H4 (cell line): ENCODE data around the gene GRIN2A. TPM values are rescaled to one million over a fixed set of nuclear protein-coding genes. Genes with fewer than 3 reads are reported as not detected.
A peak's percentile ranks its signal among the peaks of the same experiment; 100 is the strongest.

ENCODE experiments used
- DNase-seq: peaks from one replicate; pipeline ENCODE4 v3.0.0-alpha.2; 2015; ENCODE audit warnings: low spot score
- total RNA-seq: library from RNA; depleted of rRNA; stranded (reverse); fragments of >200 nt; shearing (Covaris generic); gene quantifications from 2 replicates; pipeline ENCODE4 v1.2.3, GENCODE V29; 2014

Gene GRIN2A
- total RNA-seq, 1 experiment from 2014 or later, result 0.17 TPM

DNA sequence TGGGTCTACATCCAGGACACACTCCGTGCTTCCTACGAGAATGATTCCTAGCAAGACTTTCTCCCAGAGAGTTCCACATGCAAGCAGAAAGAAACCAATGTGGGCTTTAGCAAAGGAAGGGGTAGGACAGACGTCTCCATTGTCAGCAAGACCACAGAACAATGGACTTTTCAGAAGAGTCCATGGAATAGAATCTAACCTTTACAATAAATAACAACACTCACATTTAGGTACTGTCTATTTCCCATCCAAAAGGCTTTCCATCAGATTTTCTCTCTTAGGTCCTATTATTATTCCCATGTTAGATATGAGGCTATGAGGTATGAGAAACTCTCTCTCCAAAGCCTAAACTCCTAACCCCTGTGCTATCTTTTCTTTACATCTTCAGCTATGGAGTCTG, 360.9 kb downstream of the GRIN2A start:
- DNase-seq, result no peak

DNA sequence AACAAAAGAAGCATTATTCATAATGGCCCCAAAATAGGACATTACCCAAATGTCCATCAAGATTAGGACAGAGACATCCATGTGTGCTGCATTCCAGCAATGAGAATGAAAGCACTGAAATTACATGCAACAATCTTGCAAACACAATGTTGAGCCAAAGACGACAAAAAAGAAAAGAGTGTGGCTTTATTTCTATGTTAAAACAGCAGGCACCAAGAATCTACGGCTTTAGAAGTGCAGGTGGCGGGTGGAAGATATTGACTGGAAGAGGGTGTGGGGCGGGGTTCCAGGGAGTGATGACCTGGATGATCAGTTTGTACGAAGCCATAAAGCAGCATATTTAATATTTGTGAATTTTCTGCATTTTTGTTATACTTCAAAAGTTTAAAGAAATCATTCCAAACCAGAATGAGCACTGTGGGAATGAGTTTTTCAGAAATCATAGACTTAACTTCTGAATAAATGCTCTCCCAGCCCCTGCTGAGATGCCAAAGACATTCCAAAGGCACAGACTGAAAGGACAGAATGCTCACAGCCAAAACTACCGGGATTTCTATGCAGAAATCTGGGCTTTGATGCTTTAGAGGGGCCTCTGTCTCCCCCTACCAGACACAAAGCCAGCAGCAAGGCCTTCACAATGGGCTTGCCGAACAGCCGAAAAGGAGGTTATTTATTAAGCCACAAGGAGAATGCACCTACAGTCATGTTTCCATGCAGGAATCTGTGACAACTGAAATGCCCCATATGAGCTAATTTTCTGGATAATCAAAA, 361.6 kb downstream of the GRIN2A start:
- DNase-seq, result no peak

DNA sequence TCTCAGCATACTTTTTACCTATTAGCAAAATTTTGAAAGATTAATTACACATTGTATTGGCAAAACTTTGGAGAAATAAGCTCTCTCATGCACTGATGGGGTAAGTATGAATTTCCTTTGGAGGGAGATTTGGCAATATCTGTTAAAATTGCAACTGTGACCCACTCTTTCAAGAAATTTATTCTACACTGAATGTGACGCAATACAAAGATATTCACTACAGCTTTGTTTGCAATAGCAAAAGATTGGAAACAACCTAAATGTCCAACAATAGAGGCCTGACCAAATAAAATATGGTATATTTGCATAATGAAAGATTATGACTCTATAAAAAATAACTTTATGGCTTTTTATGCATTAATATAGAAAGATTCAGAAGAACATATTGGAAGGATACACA, 363.5 kb downstream of the GRIN2A start:
- DNase-seq, result no peak

DNA sequence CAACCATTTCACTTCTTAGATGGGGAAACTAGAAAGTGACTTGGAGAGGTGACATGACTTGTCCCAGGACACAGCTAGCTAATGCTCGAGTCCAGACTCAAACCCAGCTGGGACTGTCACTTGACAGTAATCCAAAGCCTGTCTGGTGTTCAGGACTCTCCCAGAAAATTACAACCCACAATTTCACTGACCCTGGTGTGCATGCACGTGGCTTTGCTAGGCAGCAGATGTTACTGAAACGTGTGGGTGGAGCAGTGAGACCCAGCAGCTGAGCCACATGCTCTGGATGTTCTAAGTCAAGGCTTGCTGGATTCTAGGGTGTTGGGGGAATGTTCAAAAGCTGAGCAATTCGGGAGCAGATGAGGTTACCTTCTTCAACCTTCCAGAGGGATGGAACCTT, 364.6 kb downstream of the GRIN2A start:
- no peak for DNase-seq

DNA sequence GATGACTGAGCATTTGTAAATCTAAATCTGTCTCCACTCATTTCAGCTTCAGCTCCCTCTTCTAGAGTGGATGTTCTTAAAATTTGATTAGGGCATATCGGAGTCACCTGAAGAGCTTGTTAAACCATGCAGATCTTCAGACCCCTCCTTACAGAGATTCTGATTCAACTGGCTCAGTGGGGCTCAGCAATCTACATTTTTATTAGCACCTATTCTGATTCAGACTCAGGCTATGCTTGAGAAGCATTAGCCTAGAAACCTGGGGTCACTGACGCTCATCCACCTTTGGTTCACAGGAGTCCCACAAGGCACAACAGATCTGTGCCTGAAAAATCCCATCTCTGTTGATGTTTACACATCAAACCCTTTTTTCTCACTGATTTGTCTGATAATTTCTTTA, 365.6 kb downstream of the GRIN2A start:
- no peak for DNase-seq

DNA sequence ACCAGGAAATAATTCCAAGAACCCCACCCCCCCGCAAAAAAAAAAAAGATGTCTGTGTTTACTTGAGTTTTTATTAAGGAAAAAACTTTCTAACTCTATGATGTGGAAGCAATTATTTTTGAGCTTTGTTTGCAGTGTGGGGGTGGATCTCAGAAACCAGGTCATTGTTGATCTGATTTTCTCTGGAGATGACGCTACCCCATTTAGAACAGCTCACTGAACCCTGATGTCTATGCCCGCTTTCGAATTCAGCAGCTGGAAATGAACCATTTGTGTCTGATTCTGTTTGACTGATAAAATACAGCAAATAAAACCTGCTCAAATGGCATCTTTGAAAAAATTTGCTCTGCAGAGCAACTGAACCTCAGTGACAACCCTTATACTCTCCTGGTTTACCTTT, 368.6 kb downstream of the GRIN2A start:
- DNase-seq, result no peak

DNA sequence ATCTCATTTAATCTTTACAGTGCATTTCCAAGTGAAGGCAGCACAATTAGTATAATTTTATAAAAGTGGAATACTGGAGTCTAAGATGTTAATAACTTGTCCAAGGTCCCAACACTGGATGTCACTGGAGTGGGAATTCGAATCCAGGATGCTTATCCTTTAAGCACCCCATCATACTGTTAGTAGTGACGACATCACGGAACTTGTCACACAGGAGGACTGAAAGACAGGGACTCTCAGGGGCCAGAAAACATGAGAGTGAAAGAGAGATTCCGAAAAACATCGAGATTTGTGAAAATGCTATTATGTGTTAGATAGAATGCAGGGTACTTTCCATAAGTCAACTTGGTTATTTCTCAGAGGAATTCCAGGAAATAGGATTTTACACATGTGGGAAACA, 374.0 kb downstream of the GRIN2A start:
- DNase-seq, result no peak

DNA sequence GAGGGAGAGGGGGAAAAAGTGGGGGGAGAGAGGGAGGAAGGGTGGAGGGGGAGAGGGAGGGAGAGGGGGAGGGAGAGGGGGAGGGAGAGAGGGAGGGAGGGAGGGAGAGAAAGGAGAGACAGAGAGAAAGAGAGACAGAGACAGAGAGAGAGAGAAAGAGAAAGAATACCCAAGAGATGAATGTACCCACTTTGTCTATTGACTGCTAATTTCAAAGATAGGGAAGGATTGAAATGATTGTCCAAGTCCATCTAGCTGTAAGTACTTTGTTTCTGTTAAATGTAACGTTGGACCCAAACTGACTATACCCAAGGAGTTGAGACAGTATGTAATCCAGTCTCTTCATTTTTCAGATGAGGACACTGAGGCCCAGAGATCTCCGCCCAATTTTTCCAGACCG, 374.9 kb downstream of the GRIN2A start:
- DNase-seq, result no peak

DNA sequence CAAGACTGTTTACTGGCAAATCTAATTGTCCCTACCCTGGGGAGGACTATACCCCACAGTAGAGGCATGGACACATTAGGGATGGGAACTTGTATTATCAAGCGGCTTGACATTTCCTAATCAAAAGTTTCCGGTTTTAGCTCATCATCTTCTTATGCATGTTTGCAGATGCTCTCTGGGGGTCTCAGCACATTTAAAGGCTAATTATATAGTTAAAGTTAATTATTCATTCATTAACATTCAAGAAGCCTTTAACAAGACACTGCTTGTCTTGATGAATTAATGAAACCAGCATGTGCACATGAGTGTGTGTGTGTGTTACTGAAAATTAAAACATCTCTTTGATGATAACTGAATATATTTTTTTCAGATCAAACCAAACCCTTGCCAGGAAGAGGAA, 377.1 kb downstream of the GRIN2A start:
- DNase-seq, result no peak

DNA sequence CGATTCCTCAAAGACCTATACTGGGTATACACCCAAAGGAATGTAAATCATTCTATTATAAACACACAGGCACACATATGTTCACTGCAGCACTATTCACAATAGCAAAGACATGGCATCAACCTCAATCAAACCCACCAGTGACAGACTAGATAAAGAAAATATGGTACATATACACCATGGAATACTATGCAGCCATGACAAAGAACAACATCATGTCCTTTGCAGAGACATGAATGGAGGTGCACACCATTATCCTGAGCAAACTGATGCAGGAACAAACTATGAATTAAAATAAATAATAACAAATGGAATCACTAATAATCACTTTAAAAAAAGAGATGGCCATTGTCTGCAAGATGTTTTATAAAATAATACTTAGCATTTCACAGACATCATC, 380.1 kb downstream of the GRIN2A start:
- DNase-seq, result no peak

DNA sequence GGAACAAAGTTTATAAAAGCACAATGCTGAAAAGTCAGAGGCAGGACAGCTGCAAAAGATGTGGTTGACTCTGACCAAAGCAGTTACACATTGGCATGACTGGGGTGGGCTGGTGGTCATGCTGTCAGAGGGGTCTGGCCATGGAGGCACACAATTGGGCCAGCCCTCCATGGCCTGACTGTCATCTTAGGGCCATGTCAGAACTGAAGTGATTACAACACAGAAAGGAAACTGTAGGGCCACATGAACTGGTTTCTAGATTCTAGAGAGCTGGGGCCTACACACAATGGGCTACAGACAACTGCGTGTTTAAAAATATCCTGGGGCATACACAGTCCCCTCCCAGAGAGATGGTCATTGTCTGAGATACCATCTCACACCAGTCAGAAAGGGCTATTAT, 380.6 kb downstream of the GRIN2A start:
- DNase-seq, result no peak

DNA sequence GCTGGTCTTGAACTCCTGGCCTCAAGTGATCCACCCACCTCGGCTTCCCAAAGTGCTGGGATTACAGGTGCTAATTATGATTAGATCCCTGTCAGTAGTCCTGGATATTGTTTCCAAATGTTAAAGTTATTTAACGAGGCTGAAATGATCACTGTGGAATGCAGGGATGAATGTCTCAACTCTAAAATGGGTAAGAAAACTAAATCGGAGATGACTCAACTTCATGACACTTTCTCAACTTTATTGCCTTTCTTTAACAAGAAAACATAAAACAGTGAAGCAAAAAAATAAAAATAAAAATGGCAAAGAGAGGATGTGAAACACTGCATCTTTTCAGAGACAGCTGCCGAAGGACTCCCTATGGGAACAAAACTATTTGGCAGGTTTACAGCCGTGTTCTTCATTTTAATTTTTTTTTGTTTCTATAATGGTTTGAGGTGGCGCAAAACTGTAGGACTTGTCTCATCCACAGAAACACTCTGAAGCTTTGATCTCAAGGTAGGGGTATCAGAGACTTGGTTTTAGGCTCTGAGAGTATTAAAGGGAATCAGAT, 382.0 kb downstream of the GRIN2A start:
- no peak for DNase-seq

DNA sequence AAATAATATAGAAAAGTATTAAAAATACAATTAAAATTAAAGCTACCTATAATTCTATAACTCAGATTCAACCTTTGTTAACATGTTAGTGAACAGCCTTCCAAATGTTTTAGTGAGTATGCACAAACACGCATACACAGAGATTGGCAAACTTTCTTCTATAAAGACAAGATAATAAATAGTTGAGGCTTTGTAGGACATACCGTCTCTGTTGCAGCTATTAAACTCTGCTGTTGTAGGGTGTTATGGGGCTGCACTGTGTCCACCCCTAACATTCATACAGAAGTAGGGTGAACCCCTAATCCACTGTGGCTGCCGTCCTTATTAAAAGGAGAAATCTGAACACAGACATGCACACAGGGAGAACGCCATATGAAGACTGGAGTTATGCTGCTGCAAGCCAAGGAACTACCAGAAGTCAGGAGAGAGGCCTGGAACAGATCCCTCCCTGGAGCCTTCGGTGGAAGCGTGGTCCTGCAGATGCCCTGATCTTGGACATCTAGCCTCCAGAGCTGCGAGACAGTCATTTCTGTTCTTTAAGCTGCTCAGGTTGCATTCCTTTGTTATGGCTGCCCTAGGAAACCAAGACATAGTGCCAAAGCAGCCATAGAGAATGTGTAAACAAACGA, 383.2 kb downstream of the GRIN2A start:
- no peak for DNase-seq

DNA sequence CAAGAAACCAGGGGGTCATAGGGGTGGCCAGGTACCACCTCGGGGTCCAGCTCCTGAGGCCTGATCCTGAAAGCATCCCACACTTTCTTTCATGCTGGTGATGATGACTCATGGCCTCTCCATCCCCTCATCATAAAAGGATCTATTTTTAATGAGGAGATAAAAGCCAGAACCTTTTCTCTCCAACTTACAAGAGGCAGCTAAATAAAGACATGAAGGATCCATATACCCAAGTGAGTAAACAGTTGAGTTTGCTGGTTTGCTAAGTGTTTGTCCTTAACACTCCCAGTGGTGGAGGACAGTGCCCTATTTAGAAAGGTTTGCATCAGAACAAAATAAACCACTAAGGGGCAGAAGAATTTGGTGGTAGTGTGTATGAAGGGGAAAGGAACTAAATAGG, 383.8 kb downstream of the GRIN2A start:
- DNase-seq, result no peak

DNA sequence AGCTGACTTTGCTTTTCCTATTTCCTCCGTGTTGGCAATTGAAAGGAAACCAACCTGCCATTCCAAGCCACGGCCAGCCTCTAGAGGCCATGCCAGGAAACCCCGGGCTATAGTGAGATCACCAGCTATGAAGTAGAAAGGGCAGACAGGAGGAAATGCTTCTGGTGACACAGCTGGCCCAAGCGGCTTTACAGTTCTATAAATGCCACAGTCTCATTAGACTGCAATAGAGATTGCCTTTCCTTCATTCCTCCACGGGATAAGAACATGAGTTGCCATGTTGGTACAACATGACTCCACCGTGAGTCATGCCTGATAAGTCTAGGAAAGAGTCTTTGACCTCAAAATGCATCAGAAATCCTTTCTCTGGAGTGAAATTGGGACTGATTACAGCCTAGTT, 384.9 kb downstream of the GRIN2A start:
- DNase-seq, result peak; percentile 75

DNA sequence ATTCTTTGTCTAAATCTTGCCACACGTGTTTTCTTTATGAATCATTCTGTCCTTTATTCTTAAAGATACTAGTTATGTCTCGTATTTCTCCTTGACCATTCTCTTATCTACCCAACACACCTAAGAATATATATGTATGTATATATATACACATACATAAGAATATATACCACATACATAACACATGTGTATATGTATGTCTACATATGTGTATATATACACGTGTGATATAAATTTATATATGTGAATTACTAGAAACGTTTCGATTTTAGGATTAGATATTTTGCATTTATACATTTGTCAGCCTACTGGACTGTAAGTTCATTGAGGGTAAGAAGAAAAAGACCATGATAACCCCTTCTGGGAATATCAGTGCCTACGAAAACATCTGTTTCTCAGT, 388.6 kb downstream of the GRIN2A start:
- no peak for DNase-seq

DNA sequence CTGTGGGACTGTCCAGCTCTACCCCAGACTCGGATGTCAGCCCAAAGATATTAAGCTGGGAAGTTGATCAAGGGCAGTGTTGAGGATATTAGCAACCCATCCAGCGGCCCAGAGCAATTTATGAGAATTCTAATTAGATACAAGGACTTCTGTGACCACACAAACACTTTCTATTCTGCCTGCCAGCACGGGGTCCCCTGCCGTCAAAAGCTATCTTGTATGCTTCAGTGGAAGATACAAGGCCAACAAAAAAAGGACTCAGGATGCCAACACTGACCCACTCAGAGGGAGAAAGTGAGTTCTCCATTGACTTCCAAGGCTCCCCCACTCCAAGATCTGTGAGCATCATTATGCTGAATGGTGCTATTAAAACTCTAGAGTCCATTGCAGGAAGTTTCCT, 390.7 kb downstream of the GRIN2A start:
- no peak for DNase-seq

DNA sequence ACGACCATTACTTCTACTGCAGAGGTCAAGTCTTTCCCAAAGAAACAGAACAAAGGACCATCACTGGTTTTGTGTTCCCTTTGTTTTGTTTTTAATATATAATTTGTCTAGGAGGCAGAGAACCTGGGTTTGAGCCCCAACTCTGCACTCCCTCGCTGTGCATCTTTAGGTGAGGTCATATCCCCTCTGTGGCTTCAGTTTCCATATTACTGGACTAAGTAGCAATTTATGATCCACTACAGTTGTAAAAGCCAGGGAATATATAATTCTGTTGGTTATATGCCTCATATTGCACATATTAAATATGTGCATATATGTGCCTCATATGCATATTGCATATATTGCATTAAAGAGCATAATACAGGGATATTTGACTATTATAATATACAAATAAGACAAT, 392.0 kb downstream of the GRIN2A start:
- DNase-seq, result no peak

DNA sequence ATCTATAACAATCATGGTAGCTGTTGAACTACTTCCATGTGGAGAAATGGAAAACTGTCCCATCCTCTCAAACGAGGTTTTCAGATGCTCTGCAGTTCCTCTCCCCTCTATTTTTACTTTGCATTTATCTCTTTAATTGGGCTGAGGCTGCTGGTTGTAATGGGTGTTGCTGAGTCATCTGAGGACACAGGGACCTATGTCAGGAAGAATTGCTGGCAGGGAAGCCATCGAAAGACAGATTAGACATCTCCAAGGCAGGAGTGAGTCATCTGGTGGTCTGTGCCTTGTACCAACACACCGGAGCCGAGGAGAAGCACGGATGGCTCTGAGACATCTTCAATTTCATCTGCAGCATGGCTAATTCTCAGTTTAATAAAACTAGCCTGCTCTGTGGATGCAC, 394.5 kb downstream of the GRIN2A start:
- DNase-seq, result peak; percentile 38

DNA sequence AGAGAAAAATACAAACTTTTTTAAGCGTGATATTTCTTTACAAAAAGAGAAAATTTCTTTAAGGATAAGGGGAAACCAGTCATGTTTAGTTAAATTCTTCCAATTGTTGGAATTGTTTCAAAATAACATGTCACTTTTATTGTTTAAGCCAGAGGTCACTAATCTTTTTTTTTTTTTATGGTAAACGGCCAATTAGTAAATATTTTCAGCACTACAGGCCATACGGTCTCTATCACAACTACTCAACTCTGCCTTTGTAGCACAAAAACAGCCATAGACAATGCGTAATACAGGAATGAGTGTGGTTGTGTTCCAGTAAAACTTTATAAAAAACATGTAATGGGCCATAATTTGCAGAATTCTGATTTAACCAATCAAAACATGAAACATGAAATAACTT, 401.4 kb downstream of the GRIN2A start:
- no peak for DNase-seq

DNA sequence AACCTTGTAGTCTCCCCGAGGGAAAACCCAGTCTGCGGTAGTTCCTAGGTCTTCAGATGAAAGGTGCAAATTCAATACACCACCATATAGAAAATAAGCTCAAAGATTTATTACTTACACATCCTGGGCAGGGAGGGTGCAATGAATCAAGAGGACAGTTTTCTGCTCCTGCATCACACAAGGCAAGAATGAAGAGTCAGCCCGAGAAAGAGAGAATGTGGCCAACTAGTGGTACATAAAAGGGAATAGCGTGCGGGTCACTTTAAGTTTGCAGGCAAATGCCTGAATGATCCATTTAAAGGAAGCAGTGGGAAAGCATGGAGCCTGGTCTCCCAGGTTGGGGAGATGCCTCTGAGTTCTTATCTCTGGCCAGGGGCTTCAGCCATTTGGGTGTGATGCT, 403.4 kb downstream of the GRIN2A start:
- DNase-seq, result no peak

DNA sequence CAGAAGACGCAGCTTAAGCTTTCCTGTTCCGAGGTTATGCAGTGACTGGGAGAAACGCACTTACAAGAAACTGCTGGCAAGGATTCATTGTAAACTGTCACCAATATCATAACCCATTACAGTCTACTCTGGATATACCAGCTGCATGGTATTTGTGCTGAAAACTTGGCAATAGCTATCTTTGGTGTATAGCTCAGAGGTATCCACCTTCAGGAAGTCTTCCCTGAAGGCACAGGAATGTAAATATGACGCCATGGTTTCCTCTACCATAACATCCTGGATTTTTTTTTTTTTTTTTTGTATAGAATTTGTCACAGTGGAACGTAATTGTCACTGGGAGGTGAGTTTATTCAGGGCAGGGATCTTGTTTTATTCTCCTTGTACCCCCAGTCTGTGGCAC, 406.2 kb downstream of the GRIN2A start:
- DNase-seq, result no peak

DNA sequence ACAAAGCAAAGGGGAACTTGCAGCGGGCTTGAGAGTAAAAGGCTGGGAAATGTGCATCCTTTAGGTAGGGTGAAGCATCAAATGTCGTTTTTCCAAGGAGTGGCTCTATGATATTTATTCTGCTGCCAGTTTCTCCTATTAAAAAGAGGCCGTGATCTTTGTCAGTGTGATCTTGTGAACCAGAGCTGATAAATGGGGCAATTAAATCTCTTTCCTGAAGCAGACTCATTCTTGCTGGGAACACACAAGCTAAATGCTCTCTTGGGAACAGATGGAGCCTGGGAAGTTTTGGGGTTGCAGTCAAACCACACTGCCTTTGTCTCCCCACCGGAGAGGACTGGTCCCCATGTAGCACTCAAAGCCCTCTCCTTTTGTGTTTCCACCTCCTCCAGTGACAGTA, 408.9 kb downstream of the GRIN2A start:
- DNase-seq, result no peak
